Measurements from ENCODE around the gene CCT5.
"Not testable (repeated sequence)": the region's sequence is repeated elsewhere in the genome, so short reads cannot be mapped to it uniquely, and the experiment has no call there.

Gene CCT5

GRCh38 chr5:10246761-10247160 is 3.3 kb upstream of the CCT5 start:
- no peak overlapping the region for H3K9ac ChIP-seq (ENCODE audit: low read depth, low read length)
- H3K27me3 ChIP-seq (ENCODE audit: control insufficient read depth, insufficient read depth, low read length) = no peaks in the 10 kb centered on the region
- no peak overlapping the region for H3K27ac ChIP-seq (ENCODE audit: low read depth, low read length)
- H3K4me3 ChIP-seq (ENCODE audit: low read depth, low read length) = no peak overlapping the region
- peaks cover 6% of the 10 kb centered on the region for H3K4me1 ChIP-seq (ENCODE audit: control insufficient read depth, insufficient read depth, low read length)
- H3K36me3 ChIP-seq (ENCODE audit: control insufficient read depth, insufficient read depth, low read length) = peaks cover 4% of the 10 kb centered on the region
- no peaks in the 10 kb centered on the region for H3K9me3 ChIP-seq (ENCODE audit: control insufficient read depth, insufficient read depth, low read length)

- H3K4me3 ChIP-seq (ENCODE audit: low read depth, low read length); H3K36me3 ChIP-seq (ENCODE audit: control insufficient read depth, insufficient read depth, low read length); H3K27ac ChIP-seq (ENCODE audit: low read depth, low read length); H3K27me3 ChIP-seq (ENCODE audit: control insufficient read depth, insufficient read depth, low read length); H3K9me3 ChIP-seq (ENCODE audit: control insufficient read depth, insufficient read depth, low read length); H3K9ac ChIP-seq (ENCODE audit: low read depth, low read length): not testable (repeated sequence)
- peaks cover 10% of the 10 kb centered on the region for H3K4me1 ChIP-seq (ENCODE audit: control insufficient read depth, insufficient read depth, low read length)
Observed at GRCh38 chr5:10247217-10247616, 2.9 kb upstream of the CCT5 start.

- peak overlapping the region; percentile 89 for H3K27ac ChIP-seq (ENCODE audit: low read depth, low read length)
- peak overlapping the region; percentile 96 for H3K4me3 ChIP-seq (ENCODE audit: low read depth, low read length)
- peak overlapping the region; percentile 99 for H3K9ac ChIP-seq (ENCODE audit: low read depth, low read length)
- no peaks in the 10 kb centered on the region for H3K9me3 ChIP-seq (ENCODE audit: control insufficient read depth, insufficient read depth, low read length)
- H3K4me1 ChIP-seq (ENCODE audit: control insufficient read depth, insufficient read depth, low read length) = peaks cover 10% of the 10 kb centered on the region
- no peaks in the 10 kb centered on the region for H3K27me3 ChIP-seq (ENCODE audit: control insufficient read depth, insufficient read depth, low read length)
- peaks cover 19% of the 10 kb centered on the region for H3K36me3 ChIP-seq (ENCODE audit: control insufficient read depth, insufficient read depth, low read length)
Observed at GRCh38 chr5:10248378-10249260, 1.5 kb upstream of the CCT5 start.

- Histone ChIP-seq H3K27ac (ENCODE audit: low read depth, low read length) (peak overlapping the region; percentile 89), H3K36me3 (ENCODE audit: control insufficient read depth, insufficient read depth, low read length) (peaks cover 42% of the 10 kb centered on the region), H3K27me3 (ENCODE audit: control insufficient read depth, insufficient read depth, low read length) (no peaks in the 10 kb centered on the region), H3K9me3 (ENCODE audit: control insufficient read depth, insufficient read depth, low read length) (no peaks in the 10 kb centered on the region), H3K4me1 (ENCODE audit: control insufficient read depth, insufficient read depth, low read length) (peaks cover 10% of the 10 kb centered on the region), H3K4me3 (ENCODE audit: low read depth, low read length) (peak overlapping the region; percentile 96), H3K9ac (ENCODE audit: low read depth, low read length) (peak overlapping the region; percentile 99)
Observed at GRCh38 chr5:10250806-10251276, 761 bp downstream of the CCT5 start.

GRCh38 chr5:10251405-10251804 is 1.3 kb downstream of the CCT5 start:
- H3K4me1 ChIP-seq (ENCODE audit: control insufficient read depth, insufficient read depth, low read length) = peaks cover 10% of the 10 kb centered on the region
- peak overlapping the region; percentile 99 for H3K9ac ChIP-seq (ENCODE audit: low read depth, low read length)
- H3K9me3 ChIP-seq (ENCODE audit: control insufficient read depth, insufficient read depth, low read length) = no peaks in the 10 kb centered on the region
- H3K36me3 ChIP-seq (ENCODE audit: control insufficient read depth, insufficient read depth, low read length) = peaks cover 47% of the 10 kb centered on the region
- no peak overlapping the region for H3K27ac ChIP-seq (ENCODE audit: low read depth, low read length)
- peak overlapping the region; percentile 96 for H3K4me3 ChIP-seq (ENCODE audit: low read depth, low read length)
- H3K27me3 ChIP-seq (ENCODE audit: control insufficient read depth, insufficient read depth, low read length) = no peaks in the 10 kb centered on the region

GRCh38 chr5:10253390-10253789 is 3.3 kb downstream of the CCT5 start:
- Histone ChIP-seq H3K36me3 (ENCODE audit: control insufficient read depth, insufficient read depth, low read length) (peaks cover 67% of the 10 kb centered on the region), H3K4me3 (ENCODE audit: low read depth, low read length) (no peak overlapping the region), H3K27me3 (ENCODE audit: control insufficient read depth, insufficient read depth, low read length) (no peaks in the 10 kb centered on the region), H3K9me3 (ENCODE audit: control insufficient read depth, insufficient read depth, low read length) (no peaks in the 10 kb centered on the region), H3K4me1 (ENCODE audit: control insufficient read depth, insufficient read depth, low read length) (peaks cover 10% of the 10 kb centered on the region), H3K9ac (ENCODE audit: low read depth, low read length) (no peak overlapping the region), H3K27ac (ENCODE audit: low read depth, low read length) (no peak overlapping the region)

- Histone ChIP-seq H3K9ac (ENCODE audit: low read depth, low read length) (no peak overlapping the region), H3K36me3 (ENCODE audit: control insufficient read depth, insufficient read depth, low read length) (peaks cover 80% of the 10 kb centered on the region), H3K9me3 (ENCODE audit: control insufficient read depth, insufficient read depth, low read length) (no peaks in the 10 kb centered on the region), H3K4me1 (ENCODE audit: control insufficient read depth, insufficient read depth, low read length) (peaks cover 10% of the 10 kb centered on the region), H3K27me3 (ENCODE audit: control insufficient read depth, insufficient read depth, low read length) (no peaks in the 10 kb centered on the region), H3K4me3 (ENCODE audit: low read depth, low read length) (no peak overlapping the region), H3K27ac (ENCODE audit: low read depth, low read length) (no peak overlapping the region)
Observed at GRCh38 chr5:10254686-10255085, 4.6 kb downstream of the CCT5 start.

- Histone ChIP-seq H3K4me1 (ENCODE audit: control insufficient read depth, insufficient read depth, low read length) (no peaks in the 10 kb centered on the region), H3K9ac (ENCODE audit: low read depth, low read length) (no peak overlapping the region), H3K36me3 (ENCODE audit: control insufficient read depth, insufficient read depth, low read length) (peaks cover 97% of the 10 kb centered on the region), H3K27me3 (ENCODE audit: control insufficient read depth, insufficient read depth, low read length) (no peaks in the 10 kb centered on the region), H3K4me3 (ENCODE audit: low read depth, low read length) (no peak overlapping the region), H3K27ac (ENCODE audit: low read depth, low read length) (no peak overlapping the region), H3K9me3 (ENCODE audit: control insufficient read depth, insufficient read depth, low read length) (no peaks in the 10 kb centered on the region)
Observed at GRCh38 chr5:10257870-10258269, 7.8 kb downstream of the CCT5 start.

- H3K9me3 ChIP-seq (ENCODE audit: control insufficient read depth, insufficient read depth, low read length) = no peaks in the 10 kb centered on the region
- no peak overlapping the region for H3K27ac ChIP-seq (ENCODE audit: low read depth, low read length)
- H3K4me1 ChIP-seq (ENCODE audit: control insufficient read depth, insufficient read depth, low read length) = no peaks in the 10 kb centered on the region
- no peaks in the 10 kb centered on the region for H3K27me3 ChIP-seq (ENCODE audit: control insufficient read depth, insufficient read depth, low read length)
- peaks cover 100% of the 10 kb centered on the region for H3K36me3 ChIP-seq (ENCODE audit: control insufficient read depth, insufficient read depth, low read length)
- no peak overlapping the region for H3K9ac ChIP-seq (ENCODE audit: low read depth, low read length)
- H3K4me3 ChIP-seq (ENCODE audit: low read depth, low read length) = no peak overlapping the region
Observed at GRCh38 chr5:10259899-10260298, 9.8 kb downstream of the CCT5 start.

GRCh38 chr5:10261065-10261464 is 11.0 kb downstream of the CCT5 start:
- H3K27me3 ChIP-seq (ENCODE audit: control insufficient read depth, insufficient read depth, low read length) = no peaks in the 10 kb centered on the region
- no peak overlapping the region for H3K9ac ChIP-seq (ENCODE audit: low read depth, low read length)
- H3K36me3 ChIP-seq (ENCODE audit: control insufficient read depth, insufficient read depth, low read length) = peaks cover 98% of the 10 kb centered on the region
- no peaks in the 10 kb centered on the region for H3K9me3 ChIP-seq (ENCODE audit: control insufficient read depth, insufficient read depth, low read length)
- H3K4me3 ChIP-seq (ENCODE audit: low read depth, low read length) = no peak overlapping the region
- H3K4me1 ChIP-seq (ENCODE audit: control insufficient read depth, insufficient read depth, low read length) = no peaks in the 10 kb centered on the region
- H3K27ac ChIP-seq (ENCODE audit: low read depth, low read length) = no peak overlapping the region

GRCh38 chr5:10262121-10262774 is 12.2 kb downstream of the CCT5 start:
- Histone ChIP-seq H3K9ac (ENCODE audit: low read depth, low read length) (no peak overlapping the region), H3K9me3 (ENCODE audit: control insufficient read depth, insufficient read depth, low read length) (no peaks in the 10 kb centered on the region), H3K36me3 (ENCODE audit: control insufficient read depth, insufficient read depth, low read length) (peaks cover 86% of the 10 kb centered on the region), H3K4me3 (ENCODE audit: low read depth, low read length) (no peak overlapping the region), H3K27me3 (ENCODE audit: control insufficient read depth, insufficient read depth, low read length) (no peaks in the 10 kb centered on the region), H3K27ac (ENCODE audit: low read depth, low read length) (no peak overlapping the region), H3K4me1 (ENCODE audit: control insufficient read depth, insufficient read depth, low read length) (no peaks in the 10 kb centered on the region)

Data from HUES48 (cell line).